Central memory CD8-positive, alpha-beta T cell (primary cell): Measurements from ENCODE around the gene OPCML.

ENCODE experiments used
- ATAC-seq: fragments of 150-1000 bp; cut with Tn5 transposase; replicated peaks from 2 replicates; pipeline ENCODE4 v1.10.0; 2022; ENCODE audit warnings: mild to moderate bottlenecking, moderate FRiP score, moderate number of reproducible peaks; ENCODE audit not compliant: poor library complexity, severe bottlenecking; ENCODE audit errors: extremely low read depth
- DNase-seq, 2 donors: peaks; one replicate each; pipeline ENCODE4 v3.0.0; 2021; ENCODE audit warnings: low spot score in 2 of 2
- H3K27ac Mint-ChIP-seq: one replicate; pipeline ENCODE4 v1.8.0; 2022; ENCODE audit warnings: low read depth, mild to moderate bottlenecking, moderate library complexity, mixed read lengths
- H3K27me3 Mint-ChIP-seq: one replicate; pipeline ENCODE4 v1.8.0; 2022; ENCODE audit warnings: mixed read lengths
- H3K36me3 Mint-ChIP-seq: one replicate; pipeline ENCODE4 v1.8.0; 2022; ENCODE audit warnings: mild to moderate bottlenecking, moderate library complexity, mixed read lengths; ENCODE audit not compliant: insufficient read depth
- H3K4me1 Mint-ChIP-seq: one replicate; pipeline ENCODE4 v1.8.0; 2022; ENCODE audit warnings: mixed read lengths
- H3K4me3 Mint-ChIP-seq: one replicate; pipeline ENCODE4 v1.8.0; 2022; ENCODE audit warnings: mild to moderate bottlenecking, moderate library complexity, mixed read lengths
- H3K9me3 Mint-ChIP-seq: one replicate; pipeline ENCODE4 v1.8.0; 2022; ENCODE audit warnings: mixed read lengths

Gene OPCML

DNA sequence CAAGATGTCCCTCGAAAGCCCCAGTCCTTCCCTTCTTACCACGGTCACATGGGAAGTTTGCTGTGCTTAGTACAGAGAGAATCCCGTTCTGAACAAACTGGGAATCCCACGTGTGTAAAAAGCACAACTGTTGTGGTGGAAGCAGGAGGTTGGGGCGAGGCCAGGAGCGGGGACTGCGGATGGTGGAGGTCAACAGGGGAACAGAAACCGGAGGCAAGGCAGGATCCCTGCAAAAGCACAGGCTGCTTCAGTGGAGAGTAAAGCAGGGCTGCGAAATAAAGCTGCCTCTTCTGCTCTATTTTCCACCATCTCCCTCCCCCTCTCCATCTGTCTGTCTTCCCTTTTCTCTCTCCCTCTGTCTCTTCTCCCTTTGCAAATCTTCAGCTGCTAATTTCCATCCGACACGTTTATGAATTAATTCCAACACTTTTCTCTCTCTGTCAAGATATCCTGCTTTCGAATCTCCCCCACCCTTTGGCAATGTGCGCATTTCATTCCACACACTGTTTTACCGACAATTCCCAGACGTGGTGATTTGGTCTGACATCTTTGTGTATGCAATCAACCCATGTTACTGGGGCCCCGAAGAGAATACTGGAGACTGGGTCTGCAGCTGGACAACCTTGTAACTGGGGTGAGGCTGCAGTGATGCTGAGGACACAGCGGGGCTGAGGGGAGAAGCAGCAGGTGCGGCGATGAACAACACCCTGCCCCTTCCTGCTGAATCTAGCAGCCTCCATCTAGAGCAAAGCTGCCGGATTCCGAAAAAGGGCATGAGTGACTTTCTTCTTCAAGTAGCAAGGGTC, 571.8 kb downstream of the OPCML start:
- Mint-ChIP-seq H3K27me3 (no peaks in the 10 kb centered on the region), H3K36me3 (peaks cover 2% of the 10 kb centered on the region), H3K4me1 (no peaks in the 10 kb centered on the region), H3K27ac (no peak overlapping the region), H3K4me3 (no peak overlapping the region), H3K9me3 (peaks cover 4% of the 10 kb centered on the region)
- DNase-seq (no peak), ATAC-seq (no peak)

DNA sequence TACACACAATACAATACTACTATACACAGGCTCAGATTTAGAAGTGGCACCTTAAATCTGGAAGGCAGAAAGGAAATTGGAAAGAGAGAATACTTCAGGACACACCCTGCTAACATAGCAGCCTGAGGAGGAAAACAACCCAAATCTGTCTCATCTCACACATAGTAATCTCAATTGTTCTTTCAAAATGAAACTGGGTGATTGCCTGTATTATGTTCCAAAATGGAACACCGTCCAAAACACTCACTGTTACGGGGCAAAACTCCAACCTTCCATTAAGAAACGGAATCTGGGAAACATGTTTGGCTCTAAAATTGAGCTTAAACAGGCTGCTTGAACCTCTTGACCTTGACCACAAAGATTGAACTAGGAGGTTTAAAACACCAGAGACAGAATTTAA, 572.6 kb downstream of the OPCML start:
- ATAC-seq (no peak), DNase-seq (no peak)
- peaks cover 2% of the 10 kb centered on the region for H3K36me3 Mint-ChIP-seq
- no peak overlapping the region for H3K4me3 Mint-ChIP-seq
- no peaks in the 10 kb centered on the region for H3K27me3 Mint-ChIP-seq
- H3K27ac Mint-ChIP-seq: no peak overlapping the region
- H3K4me1 Mint-ChIP-seq: no peaks in the 10 kb centered on the region
- H3K9me3 Mint-ChIP-seq: peaks cover 6% of the 10 kb centered on the region

DNA sequence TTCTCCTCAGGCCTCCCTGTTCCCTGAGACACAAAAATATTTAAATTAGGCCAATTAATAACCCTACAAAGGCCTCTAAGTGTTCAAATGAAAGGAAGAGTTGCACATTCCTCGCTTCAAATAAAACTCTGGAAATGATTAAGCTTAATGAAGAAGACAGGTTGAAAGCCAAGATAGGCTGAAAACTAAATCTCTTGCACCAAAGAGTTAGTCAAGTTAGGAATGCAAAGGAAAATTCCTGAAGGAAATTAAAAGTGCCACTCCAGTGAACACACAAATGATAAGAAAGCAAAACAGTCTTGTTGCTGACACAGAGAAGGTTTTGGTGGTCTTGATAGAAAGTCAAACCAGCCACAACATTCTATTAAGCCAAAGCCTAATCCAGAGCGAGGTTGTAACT, 574.4 kb downstream of the OPCML start:
- Mint-ChIP-seq H3K36me3 (peaks cover 2% of the 10 kb centered on the region), H3K27ac (no peak overlapping the region), H3K4me1 (no peaks in the 10 kb centered on the region), H3K27me3 (no peaks in the 10 kb centered on the region), H3K4me3 (no peak overlapping the region), H3K9me3 (peaks cover 11% of the 10 kb centered on the region)
- ATAC-seq: no peak
- no peak for DNase-seq

DNA sequence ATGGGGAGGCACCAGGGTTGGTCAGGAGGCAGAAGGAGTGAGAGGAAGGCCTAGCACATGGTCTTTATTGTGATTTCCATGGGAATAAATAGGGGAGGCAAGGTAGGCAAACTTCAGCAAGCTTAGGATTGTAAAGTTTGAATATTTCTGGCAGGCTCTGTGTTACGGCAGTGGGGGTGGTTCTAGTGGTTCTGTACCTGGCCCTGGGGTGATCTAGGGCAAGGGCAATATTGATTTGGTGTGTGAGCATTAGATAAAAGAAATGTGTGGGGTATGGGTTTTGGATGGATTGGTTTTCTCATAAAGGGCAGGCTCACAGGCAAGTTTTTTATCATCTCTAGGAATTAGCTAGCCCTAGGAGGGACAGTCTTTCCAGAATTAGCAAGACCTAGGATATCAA, 584.0 kb downstream of the OPCML start:
- Mint-ChIP-seq H3K4me1 (no peaks in the 10 kb centered on the region), H3K27ac (no peak overlapping the region), H3K9me3 (peaks cover 13% of the 10 kb centered on the region), H3K4me3 (no peak overlapping the region), H3K36me3 (no peaks in the 10 kb centered on the region), H3K27me3 (peaks cover 10% of the 10 kb centered on the region)
- ATAC-seq (no peak), DNase-seq (no peak)

DNA sequence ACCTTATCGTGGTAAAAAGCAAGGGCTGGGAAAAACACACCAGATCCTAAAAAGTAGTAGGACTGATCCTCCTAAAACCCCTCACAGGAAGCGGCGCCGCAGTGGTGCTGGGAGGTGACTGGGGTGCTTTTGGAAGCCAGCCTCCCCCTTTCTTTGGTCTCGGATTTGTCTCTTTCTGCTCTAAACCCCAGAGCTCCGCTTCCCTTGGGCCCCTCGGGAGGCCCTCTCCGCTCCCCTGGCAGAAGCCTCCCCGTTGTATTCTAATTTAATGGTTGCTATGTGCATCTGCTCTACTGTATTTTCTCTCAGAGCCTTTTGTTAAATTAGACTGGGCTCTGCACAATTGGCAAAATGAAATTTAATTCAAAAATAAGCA, 587.7 kb downstream of the OPCML start:
- ATAC-seq: no peak
- no peak overlapping the region for H3K27ac Mint-ChIP-seq
- H3K4me3 Mint-ChIP-seq: no peak overlapping the region
- peaks cover 7% of the 10 kb centered on the region for H3K9me3 Mint-ChIP-seq
- no peaks in the 10 kb centered on the region for H3K36me3 Mint-ChIP-seq
- peaks cover 10% of the 10 kb centered on the region for H3K27me3 Mint-ChIP-seq
- DNase-seq: no peak
- no peaks in the 10 kb centered on the region for H3K4me1 Mint-ChIP-seq

DNA sequence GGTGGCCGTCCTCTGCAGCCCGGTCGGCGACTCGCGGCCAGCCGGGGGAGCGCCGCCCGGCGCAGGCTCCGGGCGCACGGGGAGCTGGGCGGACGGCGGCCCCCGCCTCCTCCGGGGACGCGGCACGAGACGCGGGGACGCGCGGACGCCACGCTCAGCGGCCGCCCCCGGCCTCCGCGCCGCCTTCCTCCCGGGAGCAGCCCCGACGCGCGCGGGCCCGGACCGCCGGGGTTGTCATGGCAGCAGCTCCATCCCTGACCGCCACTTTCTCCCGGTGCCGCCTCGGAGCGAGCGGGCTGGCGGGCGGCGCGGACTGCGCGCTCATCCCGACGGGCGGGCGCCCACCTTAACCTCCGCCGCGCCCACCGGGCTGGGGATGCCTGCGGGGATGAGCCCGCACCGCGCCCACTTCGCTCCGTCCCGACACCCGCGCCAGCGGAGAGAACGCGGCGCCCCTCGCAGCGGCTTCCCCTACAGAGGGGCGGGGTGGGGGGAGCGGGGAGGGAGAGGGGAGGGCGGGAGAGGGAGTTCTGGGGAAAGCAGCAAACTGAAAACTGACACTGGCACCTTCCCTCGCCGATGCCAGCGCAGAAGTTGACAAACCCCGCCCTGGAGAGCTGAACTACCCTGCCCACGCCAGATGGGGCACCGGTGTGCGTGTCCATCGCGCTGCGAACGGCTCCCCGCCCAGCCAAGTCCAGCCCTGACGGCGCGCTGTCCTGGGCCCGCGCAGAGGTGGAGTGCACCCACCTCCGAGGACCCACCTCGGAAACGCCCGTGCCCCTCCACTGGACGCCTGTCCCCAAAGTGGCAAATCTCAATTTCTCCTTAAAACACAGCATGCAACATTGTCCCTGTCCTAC, 588.4 kb downstream of the OPCML start:
- Mint-ChIP-seq H3K4me3 (no peak overlapping the region), H3K27ac (no peak overlapping the region), H3K4me1 (no peaks in the 10 kb centered on the region), H3K27me3 (peaks cover 10% of the 10 kb centered on the region), H3K36me3 (no peaks in the 10 kb centered on the region), H3K9me3 (peaks cover under 1% of the 10 kb centered on the region)
- no peak for DNase-seq
- ATAC-seq: no peak

DNA sequence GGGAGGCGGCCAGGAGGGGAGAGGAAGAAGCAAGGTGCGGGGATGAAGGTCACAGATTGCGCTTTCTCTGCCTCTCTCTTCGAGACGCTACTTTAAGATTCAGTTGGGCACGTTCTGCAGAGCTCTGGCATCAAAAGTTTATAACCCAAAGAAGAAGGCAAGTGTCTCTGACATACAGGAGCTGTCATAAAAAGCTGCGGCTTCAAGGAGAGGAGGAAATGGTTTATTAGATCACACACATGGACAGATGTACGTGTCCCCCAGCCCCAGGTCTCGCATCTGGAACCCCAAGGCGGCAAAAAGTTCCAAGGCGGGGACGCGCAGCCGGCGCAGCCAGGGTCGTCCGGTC, 589.0 kb downstream of the OPCML start:
- ATAC-seq: no peak
- no peak for DNase-seq
- Mint-ChIP-seq H3K27me3 (peaks cover 10% of the 10 kb centered on the region), H3K4me3 (no peak overlapping the region), H3K4me1 (no peaks in the 10 kb centered on the region), H3K9me3 (no peaks in the 10 kb centered on the region), H3K36me3 (no peaks in the 10 kb centered on the region), H3K27ac (no peak overlapping the region)

DNA sequence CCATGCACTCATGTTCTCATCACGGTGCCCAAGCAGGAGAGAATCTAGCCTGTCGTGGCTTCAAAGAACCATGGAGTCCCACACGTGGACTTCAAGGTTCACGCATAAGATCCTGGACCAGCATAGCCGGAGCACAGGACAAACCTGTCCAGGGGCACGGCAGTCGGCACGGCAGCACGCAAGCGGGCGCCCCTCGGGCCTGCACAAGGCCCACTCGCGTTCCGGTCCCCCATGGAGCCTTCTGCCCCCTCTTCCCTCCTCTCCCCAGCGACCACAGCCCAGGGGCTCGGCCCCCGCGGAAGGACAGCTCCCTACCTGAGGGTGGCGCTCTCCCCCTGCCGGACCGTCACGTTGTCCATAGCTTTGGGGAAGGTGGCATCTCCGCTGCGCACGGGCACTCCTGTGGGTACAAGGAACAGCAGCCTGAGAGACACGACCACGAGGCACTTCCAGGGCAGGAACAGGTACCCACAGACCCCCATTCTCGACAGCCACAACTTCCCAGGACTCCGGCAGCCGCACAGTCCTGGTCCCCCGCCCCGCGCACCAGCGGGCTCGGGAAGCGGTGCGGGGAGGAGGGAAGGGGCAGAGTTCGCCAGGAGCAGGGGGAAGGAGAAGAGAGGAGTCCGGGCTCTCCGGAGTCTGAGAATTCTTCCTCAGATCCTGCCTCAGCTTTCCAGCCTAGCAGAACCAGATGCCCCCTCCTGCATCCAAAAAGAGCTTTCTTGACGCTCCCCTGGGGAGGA, 589.5 kb downstream of the OPCML start:
- no peaks in the 10 kb centered on the region for H3K9me3 Mint-ChIP-seq
- peaks cover 10% of the 10 kb centered on the region for H3K27me3 Mint-ChIP-seq
- DNase-seq (no peak), ATAC-seq (no peak)
- no peak overlapping the region for H3K4me3 Mint-ChIP-seq
- H3K4me1 Mint-ChIP-seq: no peaks in the 10 kb centered on the region
- H3K27ac Mint-ChIP-seq: no peak overlapping the region
- H3K36me3 Mint-ChIP-seq: no peaks in the 10 kb centered on the region

DNA sequence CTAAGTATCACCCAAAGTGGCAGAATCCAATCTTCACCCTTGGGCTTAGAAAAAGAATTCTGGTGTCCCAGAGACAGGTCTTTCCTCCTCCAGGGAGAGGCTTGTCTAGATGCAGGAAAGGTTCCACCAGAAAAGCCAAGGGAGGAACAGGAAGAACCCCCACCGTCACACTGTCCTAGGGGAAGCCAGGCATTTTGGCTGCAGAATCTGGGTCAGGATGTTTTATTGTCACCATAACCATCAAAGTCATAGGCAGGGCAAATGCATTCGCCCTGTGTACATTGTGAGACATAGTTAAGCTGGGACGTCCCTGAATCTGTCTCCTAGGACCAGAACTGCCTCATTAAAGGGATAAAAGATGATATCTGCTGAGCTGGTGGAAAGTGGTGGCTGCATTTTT, 590.5 kb downstream of the OPCML start:
- peaks cover 6% of the 10 kb centered on the region for H3K9me3 Mint-ChIP-seq
- ATAC-seq (no peak), DNase-seq (no peak)
- no peaks in the 10 kb centered on the region for H3K4me1 Mint-ChIP-seq
- H3K4me3 Mint-ChIP-seq: no peak overlapping the region
- peaks cover 10% of the 10 kb centered on the region for H3K27me3 Mint-ChIP-seq
- no peaks in the 10 kb centered on the region for H3K36me3 Mint-ChIP-seq
- H3K27ac Mint-ChIP-seq: no peak overlapping the region

DNA sequence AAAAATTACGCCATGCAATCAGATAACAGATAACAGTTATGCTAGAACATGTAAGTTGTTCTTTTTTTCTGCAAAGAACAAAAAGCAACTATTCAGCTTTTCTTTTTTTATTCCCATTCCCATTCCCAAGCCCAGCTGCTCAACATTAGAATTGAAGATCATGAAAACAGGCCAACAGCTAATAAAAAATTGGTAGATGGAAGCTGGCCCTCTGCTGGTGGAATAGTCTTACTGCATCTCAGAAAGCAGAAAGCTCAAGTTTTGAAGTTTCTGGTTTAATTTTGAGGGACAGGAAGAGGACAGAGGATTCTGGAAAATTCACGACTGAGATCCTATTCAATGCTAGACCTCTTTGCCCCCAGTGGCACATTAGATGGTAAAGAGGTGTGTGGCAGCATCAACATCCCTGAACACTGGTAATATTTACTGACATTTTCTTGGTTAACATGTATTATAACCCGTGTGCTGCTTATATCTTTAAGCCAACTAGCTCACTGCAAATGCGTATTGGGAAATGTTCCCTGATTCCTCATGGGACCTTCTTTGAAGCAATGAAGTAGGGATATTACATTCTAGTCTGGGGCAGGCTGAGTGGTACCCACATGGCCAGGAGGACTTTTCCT, 591.2 kb downstream of the OPCML start:
- no peak for ATAC-seq
- Mint-ChIP-seq H3K27ac (no peak overlapping the region), H3K27me3 (peaks cover 10% of the 10 kb centered on the region), H3K4me3 (no peak overlapping the region), H3K4me1 (no peaks in the 10 kb centered on the region), H3K36me3 (no peaks in the 10 kb centered on the region), H3K9me3 (peaks cover 6% of the 10 kb centered on the region)
- DNase-seq: no peak

DNA sequence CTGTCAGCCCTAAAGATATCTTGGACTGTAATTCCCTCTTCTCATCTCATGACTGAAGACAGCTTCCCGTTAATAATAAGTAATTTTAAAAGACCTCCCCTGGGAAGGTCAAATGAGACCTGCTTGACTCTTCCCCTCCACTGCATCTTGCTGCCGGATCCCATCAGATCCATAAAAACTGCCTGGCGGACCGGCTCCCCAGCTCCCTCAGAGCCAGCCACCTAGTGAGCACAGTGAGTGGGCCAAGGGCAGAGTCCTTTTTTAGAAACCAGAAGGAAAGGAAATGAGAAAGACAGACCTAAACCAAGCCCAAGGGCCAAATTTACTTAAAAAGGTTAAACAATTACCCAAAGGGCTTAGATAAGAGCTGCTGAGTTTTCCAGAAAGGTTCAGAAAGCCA, 595.3 kb downstream of the OPCML start:
- DNase-seq (no peak), ATAC-seq (no peak)
- Mint-ChIP-seq H3K4me3 (no peak overlapping the region), H3K4me1 (no peaks in the 10 kb centered on the region), H3K27ac (no peak overlapping the region), H3K9me3 (peaks cover 12% of the 10 kb centered on the region), H3K36me3 (no peaks in the 10 kb centered on the region), H3K27me3 (no peaks in the 10 kb centered on the region)

DNA sequence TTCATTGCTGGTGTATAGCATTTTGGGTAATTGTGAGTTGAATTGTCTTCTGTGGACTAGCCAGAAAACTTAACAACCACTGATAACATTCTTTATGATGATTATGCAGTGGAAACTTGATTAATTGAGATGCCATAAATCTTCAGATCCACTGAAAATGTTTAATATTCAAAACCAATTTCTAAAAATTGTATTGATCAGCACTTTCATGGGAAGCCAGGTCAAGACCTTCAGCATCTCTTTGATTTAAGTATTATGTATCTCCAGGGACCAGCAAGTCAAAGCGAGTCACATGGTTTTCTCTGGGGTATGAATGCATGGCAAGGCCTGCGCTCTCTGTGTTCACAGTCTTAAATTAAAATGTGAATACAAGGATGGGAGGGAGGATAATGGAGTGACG, 596.9 kb downstream of the OPCML start:
- ATAC-seq (no peak), DNase-seq (no peak)
- Mint-ChIP-seq H3K27me3 (no peaks in the 10 kb centered on the region), H3K4me1 (no peaks in the 10 kb centered on the region), H3K4me3 (no peak overlapping the region), H3K27ac (no peak overlapping the region), H3K9me3 (peaks cover 12% of the 10 kb centered on the region), H3K36me3 (no peaks in the 10 kb centered on the region)
